Islet of Langerhans (tissue), 1 donor: ENCODE data around the gene COL4A6.

ENCODE experiments used
- FAIRE-seq: peaks from one replicate; lab custom pipeline; 2011; peaks lifted over from hg19 to GRCh38; lab: Jason Lieb, UNC

Gene COL4A6

DNA sequence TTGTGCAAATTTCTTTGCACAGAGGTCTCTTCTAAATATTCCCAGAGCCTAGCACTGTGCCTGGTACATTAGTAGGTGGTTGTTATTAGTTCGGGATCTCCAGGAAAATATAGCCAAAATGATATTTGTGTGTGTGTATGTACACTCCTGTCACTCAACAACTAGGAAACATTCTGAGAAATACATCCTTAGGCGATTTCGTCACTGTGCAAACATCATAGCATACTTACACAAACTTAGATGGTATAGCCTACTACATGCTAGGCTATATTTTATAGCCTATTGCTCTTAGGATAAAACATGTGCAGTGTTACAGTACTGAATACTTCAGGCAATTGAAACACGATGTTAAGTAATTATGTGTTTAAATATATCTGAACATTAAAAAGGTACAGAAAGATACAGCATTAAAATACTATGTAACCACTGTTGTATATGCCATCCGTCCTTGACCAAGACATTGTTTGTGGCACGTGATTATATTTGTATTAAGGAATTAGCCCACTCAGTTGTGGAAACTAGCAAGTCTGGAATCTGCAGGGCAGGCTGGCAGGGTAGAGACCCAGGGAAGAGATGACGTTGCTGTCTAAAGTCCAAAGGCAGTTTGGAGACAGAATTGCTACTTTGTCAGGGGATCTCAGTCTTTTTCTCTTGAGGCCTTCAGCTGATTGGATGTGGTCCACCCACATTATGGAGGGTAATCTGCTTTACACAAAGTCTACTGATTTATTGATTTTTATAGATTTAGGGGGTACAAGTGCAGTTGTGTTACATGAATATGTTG lies 106.9 kb downstream of the COL4A6 start:
- FAIRE-seq = no peak

- no peak for FAIRE-seq
These were observed 114.5 kb downstream of the COL4A6 start for GRCh38 chrX:108323751-108324150.

DNA sequence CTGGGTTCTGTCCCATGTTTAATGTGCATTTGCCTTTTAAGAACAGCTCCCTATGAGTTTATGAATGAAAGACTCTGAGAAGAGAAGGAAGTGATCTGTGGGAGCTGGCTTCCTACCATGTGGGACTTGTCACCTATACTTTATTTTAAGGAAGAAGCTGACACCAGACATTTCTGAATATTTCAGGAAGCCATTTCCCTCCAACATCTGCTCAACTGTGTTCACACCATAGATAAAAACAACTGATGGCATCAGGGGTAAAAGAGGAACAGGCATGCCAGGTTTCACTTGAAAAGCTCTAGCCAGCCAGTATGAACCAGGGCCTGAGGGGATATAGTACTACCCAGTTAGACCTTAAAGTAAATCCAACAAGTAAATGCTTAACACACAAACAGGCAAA lies 116.0 kb downstream of the COL4A6 start:
- no peak for FAIRE-seq

DNA sequence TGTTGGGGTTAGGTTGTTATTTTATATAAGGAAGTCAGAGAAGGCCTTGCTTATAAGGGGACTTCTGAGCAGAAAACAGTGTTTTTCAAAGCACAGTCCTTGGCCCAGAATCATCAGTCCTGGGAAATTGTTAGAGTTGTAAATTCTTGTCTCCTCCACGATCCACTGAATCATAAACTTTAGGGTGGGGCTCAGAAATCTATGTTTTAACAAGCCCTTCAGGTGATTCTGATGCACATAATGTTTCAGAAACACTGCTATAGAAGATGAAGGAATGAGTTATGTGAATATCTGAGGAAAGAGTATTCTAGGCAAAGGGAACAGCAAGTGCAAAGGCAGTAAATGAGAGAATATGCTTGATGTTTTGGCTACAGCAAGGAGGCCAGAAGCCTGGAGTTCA lies 121.8 kb downstream of the COL4A6 start:
- no peak for FAIRE-seq

DNA sequence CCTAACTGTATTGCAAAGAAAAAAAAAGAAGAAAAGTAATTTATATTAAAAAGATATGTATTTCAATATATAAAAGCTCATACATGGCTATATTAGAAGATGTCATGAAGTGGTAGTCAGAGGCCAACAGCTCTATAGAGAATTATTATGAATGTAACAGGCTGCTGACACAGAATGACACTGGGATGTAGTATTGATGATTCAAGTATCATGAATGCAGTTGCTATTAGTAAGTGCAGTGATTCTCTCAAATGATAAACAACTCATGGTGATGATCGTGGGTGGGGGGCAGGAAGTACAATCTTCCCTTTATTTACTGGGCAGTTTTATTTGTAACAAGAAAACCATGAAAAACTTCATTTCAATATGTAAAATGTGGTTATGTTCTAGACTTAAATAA lies 124.6 kb downstream of the COL4A6 start:
- FAIRE-seq = no peak

DNA sequence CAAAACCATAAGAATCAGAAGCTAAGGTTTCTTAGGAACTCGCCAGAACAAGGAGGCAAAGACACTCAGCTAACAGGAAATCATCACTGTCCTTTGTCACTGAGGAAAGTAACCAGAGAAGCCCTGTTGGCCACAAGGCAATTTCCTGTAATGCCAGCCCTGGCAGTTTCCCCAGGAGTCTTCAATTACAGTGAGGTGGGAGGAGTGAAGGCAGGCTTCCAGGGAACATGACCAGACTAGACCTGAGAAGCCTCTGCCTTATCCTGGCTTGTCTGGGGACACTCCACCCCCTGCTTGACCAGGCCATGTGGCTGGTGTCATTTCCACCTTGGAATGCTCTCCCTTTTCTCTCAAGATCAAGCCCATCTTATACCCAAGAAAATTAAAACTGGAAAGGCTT lies 125.3 kb downstream of the COL4A6 start:
- FAIRE-seq = no peak

GRCh38 chrX:108312011-108312410 lies 126.2 kb downstream of the COL4A6 start:
- FAIRE-seq = no peak

DNA sequence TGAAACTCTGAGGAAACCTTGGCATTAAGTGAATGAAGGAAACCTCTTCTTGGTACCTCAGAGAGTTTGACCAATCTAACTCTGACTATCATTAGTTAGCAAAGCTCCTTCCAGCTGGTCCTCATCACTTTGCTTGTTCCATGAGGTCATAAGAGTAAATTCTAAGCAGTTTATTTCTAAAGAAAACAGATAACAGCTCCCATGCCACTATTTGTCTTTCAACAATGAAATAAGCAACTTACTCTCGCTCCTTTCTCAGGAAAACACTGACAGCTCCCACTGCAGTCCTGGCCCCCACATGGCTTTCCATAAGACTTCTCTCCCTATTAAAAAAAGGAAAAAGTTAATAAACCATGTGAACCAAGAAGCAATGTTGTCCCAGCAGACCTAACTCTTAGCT lies 127.7 kb downstream of the COL4A6 start:
- no peak for FAIRE-seq

- no peak for FAIRE-seq
These were observed 129.1 kb downstream of the COL4A6 start for GRCh38 chrX:108309144-108309543.

DNA sequence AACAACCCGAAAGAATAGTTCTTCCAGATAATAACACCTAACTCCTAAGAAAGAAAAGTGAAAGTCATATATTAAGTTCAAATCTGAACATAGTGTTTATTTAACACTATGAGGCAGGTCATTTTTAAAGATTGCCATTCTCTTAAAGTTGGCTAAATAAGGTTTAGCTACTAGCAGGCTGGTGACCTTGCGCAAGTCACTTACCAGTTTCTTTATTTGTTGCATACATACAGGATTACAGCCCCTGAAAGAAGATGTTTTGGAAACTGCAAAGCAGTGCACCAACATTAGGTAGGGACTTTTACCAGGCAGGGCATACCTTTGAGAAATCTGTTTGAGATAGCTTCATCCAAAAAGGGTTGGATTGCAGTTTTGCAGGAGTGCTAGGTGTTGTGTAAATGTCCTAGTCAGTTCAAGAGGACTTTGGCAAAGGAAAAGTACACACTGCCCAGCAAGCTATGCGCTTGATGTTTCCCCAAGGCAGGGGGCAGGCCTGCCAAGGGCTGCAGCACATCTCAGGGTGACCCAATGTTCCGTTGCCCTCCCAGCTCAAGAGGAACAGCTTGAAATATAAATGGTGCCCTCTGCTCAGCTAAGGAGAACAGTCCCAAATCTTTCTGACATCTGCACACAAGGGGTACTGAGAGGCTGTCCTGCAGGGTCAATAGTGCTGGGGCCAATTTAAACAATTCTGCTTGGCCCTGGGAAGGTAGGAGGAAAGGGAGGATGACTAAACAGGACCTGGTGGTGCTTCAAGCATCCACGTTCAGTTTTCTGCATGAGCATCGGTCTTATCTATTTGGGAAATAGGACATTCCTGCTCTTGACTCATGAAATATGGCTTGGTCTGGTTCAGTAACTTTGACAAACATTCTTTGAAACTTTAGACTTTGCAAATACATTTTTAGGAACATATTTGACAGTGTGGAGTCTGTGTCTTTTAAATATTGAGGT lies 130.8 kb downstream of the COL4A6 start:
- no peak for FAIRE-seq

GRCh38 chrX:108306086-108306485 lies 132.1 kb downstream of the COL4A6 start:
- no peak for FAIRE-seq

DNA sequence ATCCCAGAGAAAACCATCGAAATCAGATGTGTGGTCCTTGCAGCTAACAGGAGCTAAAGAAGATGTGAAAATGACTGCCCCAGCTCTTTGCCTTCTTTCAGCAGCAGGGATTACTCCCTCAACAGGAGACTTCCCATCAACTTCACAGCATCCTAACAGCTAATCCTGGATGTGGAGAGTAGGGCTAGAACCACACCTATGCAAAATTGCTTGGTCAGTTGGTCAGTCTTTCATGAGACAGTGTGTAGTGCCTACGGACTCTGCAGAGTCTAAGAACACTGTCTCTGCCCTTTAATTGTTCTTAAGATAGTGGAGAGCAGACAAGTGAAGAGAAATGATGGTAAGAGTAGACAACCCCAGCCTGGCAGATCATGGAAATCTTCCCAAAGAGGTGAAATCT lies 133.5 kb downstream of the COL4A6 start:
- no peak for FAIRE-seq

DNA sequence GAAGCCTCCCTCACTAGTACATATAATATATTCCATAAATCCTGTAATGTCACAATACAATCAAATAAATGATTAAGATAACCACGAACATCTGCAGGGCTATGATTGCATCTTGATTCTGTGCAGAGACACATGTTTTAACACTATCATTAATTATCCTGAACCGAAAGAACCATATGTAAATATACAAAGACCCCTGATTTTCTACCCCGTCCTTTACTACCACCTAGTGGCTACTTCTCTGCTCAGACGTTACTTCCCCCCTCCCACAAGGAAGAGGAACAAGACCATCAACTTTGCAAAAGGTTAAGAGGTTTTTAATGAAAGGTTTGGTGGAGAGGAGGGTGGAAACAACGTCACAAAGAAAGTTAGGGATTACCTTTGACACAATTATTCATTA lies 134.0 kb downstream of the COL4A6 start:
- FAIRE-seq = peak; percentile 21

DNA sequence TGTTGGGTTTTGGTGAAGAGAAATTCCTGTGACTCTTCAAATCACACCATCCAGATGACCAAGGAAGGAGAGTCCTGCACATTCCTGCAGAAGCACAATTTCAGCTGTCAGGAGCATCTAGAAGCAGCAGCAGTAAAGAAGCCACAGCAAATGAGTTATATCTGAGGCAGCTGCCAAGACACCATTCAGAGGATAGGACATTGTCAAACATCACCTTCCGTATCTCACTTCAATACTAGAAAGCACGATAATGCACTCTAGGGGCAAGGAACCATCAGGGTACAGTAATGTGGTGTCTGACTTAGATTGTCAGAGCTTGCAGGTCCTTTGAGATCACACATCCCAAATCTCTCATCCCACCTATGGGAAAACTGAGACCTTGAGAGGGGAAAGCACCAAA lies 134.5 kb downstream of the COL4A6 start:
- no peak for FAIRE-seq

- FAIRE-seq = no peak
These were observed 138.5 kb downstream of the COL4A6 start for GRCh38 chrX:108299704-108300103.

DNA sequence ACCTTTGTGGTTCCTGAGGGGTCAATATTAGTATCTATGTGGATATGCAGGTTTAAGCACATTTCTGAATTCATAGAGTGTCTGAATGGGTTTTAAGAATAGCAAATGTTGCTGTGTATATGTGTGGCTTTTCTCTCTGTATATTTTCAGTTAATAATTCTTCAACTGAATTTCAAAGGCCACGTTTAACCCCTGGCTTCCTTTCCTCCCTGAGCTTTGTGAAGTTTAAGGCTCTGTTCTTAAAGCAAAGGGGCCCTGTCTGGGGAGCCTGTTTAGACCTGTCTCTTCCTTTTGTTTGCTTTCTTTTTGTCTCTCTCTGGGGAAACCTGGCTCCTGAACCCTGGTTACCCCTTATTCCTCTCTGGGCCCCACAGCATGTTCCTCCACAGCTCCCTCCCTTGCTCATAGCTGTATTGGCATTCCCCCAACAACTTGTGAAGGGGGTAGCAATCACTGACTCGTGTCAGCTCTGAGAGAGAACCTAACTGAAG lies 139.1 kb downstream of the COL4A6 start:
- FAIRE-seq = no peak

- no peak for FAIRE-seq
These were observed 140.0 kb downstream of the COL4A6 start for GRCh38 chrX:108298165-108298602.

GRCh38 chrX:108297290-108297689 lies 140.9 kb downstream of the COL4A6 start:
- no peak for FAIRE-seq

GRCh38 chrX:108292053-108292452 lies 146.2 kb downstream of the COL4A6 start:
- no peak for FAIRE-seq

DNA sequence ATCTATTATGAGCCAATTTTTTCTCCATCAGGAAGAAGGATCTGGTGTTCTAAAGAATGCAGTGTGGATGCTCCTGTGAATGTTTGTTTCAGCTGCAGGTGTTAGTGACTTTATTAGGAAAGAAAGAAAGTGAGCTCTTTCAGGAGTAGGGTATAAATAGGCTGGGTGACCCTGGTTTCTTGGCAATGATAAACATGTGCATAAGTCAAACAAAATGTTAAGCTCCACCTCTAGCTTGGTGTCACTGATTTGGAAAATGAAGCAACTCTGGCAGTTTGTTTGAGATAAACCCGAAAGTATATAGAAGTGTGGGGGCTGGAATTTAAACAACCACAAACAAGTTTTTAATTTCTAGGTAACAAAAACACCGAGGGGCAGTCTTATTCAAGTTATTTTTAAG lies 152.3 kb downstream of the COL4A6 start:
- FAIRE-seq = no peak

DNA sequence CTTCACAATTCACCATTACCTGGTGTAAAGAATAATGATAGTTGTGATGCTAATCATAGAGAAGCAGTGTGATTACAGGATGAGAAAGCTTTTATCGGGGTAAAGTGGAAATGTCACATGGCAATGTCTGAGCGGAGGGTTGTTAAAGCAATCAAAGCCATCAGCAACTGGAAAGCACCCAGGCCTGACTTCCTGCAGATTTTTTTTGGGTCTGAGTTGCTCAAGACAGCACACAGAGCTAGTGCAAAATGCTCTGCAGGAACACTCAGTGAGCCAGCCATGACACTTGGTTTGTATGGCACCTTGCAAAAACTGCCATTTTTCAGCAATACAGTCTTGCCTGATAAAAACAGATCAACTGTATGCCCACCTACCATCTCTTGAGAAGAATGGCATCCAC lies 152.9 kb downstream of the COL4A6 start:
- no peak for FAIRE-seq

DNA sequence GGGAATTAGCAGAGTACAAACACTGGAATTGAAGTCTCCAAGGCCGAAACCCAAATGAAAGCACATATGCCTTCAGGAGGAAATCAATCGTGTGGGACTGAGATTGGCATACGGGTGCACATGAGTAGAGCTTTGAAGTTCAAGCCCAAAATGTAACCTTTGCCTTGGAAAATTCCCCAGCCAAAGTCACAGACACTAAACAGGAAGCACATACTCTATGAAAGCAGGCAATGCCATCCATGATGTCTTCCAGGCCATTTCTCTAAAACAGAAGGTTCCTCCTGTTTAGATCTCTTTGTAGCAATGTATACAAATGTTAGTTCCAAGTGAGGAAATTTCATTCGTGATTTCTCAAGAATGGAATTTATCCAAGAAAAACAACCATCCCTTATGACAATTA lies 162.5 kb downstream of the COL4A6 start:
- no peak for FAIRE-seq

GRCh38 chrX:108271397-108271787 lies 166.8 kb downstream of the COL4A6 start:
- no peak for FAIRE-seq
